Transverse colon (tissue), 4 donors: ENCODE results near the gene MMP25.

Experiments
- EP300 ChIP-seq: sonication (generic); formaldehyde crosslinking; IDR thresholded peaks from one replicate; pipeline ENCODE4 v1.6.1; 2017; ENCODE audit warnings: antibody characterized with exemption, low read depth
- POLR2A ChIP-seq: fragments of 450-650 bp; IDR thresholded peaks from one replicate; pipeline ENCODE4 v1.6.1; 2016; ENCODE audit warnings: antibody characterized with exemption, mild to moderate bottlenecking, moderate library complexity
- POLR2AphosphoS5 ChIP-seq, 3 donors: sonication (generic); formaldehyde crosslinking; IDR thresholded peaks; one replicate each; pipeline ENCODE4 v1.6.1; 2016; ENCODE audit warnings: antibody characterized with exemption in 3 of 3
- TF ChIP-seq, protein P1 (sequence below), 5 experiments: fragments of 200-600 bp in 3 of 5; fragments of 450-650 bp in 2 of 5; sonication (generic) in 3 of 5; IDR thresholded peaks; 1 replicate in 2 of 5; 2 replicates in 3 of 5; pipeline ENCODE4 v1.5.1; 2016 to 2017; ENCODE audit warnings: antibody characterized with exemption in 5 of 5, inconsistent platforms in 3 of 5, mild to moderate bottlenecking in 2 of 5, moderate library complexity in 1 of 5

DNA sequence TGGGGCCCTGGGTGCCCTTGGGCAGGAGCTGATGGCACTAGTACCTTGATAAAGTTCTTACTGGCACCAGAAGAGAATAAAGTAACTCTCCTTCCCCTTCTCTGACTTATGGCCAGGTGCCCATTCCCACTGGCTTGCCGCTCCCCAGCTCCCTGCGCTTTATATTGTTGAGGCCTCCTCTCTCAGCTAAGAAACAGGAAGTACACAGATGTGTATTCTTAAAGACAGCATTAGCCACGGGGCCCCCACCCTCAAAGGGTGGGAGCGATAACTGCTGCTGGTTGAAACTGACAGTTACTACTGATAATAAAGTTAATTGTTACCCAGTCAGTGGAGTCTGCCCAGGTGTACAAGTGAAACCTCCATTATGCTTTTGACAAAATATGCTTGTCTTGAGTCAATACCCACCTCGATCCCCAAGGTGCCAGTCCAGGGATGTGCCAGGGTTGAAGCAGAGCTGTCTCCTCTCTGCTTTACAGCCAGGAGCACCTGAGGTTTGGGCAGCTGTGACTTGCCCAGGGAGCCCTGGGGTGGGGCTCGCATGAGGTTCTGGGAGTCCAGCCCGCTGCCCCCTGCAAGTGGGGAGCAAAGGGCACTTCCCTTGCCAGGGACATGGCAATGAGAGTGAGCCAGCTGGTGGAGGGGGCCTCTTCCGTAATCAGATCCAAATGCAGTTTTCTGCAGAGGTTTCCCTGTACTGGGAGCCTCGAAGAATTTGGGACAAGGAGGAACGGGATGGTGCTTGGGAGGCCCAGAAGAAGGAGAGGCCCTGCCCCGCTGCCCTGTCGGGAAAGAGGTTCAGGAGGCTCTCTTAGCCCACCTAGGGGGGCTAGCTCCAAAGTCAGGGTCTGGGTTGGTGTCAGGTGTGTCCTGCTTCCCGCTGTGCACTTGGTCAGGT lies 39.1 kb upstream of the MMP25 start:
- TF ChIP-seq, protein P1, sequence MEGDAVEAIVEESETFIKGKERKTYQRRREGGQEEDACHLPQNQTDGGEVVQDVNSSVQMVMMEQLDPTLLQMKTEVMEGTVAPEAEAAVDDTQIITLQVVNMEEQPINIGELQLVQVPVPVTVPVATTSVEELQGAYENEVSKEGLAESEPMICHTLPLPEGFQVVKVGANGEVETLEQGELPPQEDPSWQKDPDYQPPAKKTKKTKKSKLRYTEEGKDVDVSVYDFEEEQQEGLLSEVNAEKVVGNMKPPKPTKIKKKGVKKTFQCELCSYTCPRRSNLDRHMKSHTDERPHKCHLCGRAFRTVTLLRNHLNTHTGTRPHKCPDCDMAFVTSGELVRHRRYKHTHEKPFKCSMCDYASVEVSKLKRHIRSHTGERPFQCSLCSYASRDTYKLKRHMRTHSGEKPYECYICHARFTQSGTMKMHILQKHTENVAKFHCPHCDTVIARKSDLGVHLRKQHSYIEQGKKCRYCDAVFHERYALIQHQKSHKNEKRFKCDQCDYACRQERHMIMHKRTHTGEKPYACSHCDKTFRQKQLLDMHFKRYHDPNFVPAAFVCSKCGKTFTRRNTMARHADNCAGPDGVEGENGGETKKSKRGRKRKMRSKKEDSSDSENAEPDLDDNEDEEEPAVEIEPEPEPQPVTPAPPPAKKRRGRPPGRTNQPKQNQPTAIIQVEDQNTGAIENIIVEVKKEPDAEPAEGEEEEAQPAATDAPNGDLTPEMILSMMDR (IDR thresholded peaks at IDR 0.05): no peak
- peak; percentile 46 for TF ChIP-seq POLR2A
- TF ChIP-seq POLR2AphosphoS5 (IDR thresholded peaks at IDR 0.05): peak in 2 of 3 donors; percentile 36 to 41
- no peak for TF ChIP-seq EP300
